Body of pancreas (tissue), 4 donors: ENCODE data around the gene B4GALT7.

Experiments
- POLR2A ChIP-seq, 3 donors: fragments of 450-650 bp; IDR thresholded peaks; one replicate each; pipeline ENCODE4 v1.6.1; 2016; ENCODE audit warnings: antibody characterized with exemption in 3 of 3, mild to moderate bottlenecking in 2 of 3
- TF ChIP-seq, protein P1 (sequence below), 7 experiments: fragments of 450-650 bp in 4 of 7; fragments of 200-600 bp in 3 of 7; sonication (generic) in 3 of 7; IDR thresholded peaks; one replicate each; pipeline ENCODE4 v1.5.1; 2016 to 2019; ENCODE audit warnings: antibody characterized with exemption in 7 of 7

DNA sequence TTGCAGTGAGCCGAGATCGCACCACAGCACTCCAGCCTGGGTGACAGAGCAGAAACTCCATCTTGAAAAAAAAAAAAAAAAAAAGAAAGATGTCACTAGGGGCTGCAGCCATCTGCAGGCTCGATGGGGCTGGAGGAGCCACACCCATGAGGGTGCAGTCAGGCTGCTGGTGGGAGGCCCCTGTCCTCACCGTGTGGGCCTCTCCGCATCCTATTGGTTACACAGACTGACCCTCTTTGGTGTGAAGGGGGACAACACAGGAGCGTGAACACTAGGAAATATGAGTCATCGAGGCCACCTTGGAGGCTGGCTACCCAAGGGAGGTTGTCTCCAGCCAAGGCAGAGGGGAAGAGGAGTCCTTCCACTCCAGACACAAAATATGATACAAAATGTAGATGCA lies 31.6 kb upstream of the B4GALT7 start:
- TF ChIP-seq, protein P1, sequence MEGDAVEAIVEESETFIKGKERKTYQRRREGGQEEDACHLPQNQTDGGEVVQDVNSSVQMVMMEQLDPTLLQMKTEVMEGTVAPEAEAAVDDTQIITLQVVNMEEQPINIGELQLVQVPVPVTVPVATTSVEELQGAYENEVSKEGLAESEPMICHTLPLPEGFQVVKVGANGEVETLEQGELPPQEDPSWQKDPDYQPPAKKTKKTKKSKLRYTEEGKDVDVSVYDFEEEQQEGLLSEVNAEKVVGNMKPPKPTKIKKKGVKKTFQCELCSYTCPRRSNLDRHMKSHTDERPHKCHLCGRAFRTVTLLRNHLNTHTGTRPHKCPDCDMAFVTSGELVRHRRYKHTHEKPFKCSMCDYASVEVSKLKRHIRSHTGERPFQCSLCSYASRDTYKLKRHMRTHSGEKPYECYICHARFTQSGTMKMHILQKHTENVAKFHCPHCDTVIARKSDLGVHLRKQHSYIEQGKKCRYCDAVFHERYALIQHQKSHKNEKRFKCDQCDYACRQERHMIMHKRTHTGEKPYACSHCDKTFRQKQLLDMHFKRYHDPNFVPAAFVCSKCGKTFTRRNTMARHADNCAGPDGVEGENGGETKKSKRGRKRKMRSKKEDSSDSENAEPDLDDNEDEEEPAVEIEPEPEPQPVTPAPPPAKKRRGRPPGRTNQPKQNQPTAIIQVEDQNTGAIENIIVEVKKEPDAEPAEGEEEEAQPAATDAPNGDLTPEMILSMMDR (IDR thresholded peaks at IDR 0.05): no peak
- TF ChIP-seq POLR2A (IDR thresholded peaks at IDR 0.05): no peak
